Left cardiac atrium (tissue), 4 donors: ENCODE results near the gene SHROOM4. TPM values are rescaled to one million over a fixed set of nuclear protein-coding genes. Genes with fewer than 3 reads are reported as not detected.

ENCODE experiments used
- ATAC-seq, 2 donors: fragments of 200-7000 bp; cut with Tn5 transposase; one replicate each; pipeline ENCODE4 v1.9.1; 2020; ENCODE audit warnings: mild to moderate bottlenecking in 2 of 2, moderate library complexity in 2 of 2
- DNase-seq: peaks from one replicate; pipeline ENCODE4 v3.0.0-alpha.2; 2020
- intact Hi-C, 2 donors: fragments of 100-400 bp; cut with DNase I; formaldehyde crosslinking; loops; one replicate each; pipeline versions ENCODE4 v1.14.1 to v1.15.1; 2022 to 2023
- total RNA-seq, 2 donors: library from RNA; stranded (reverse); fragmentation: NEBNext Ultra II Directional; extraction: Animal tissue kit (Norgen Biotek cat#: 25700); gene quantifications; one replicate each; pipeline ENCODE4 v1.2.1, GENCODE V29; 2021
- donor health status: DM: no; HTN: yes; CAD: no.
- donor health status: DM: no; HTN: yes; CAD: no; lungs with severe emphysema.
- donor health status: DM: yes; HTN: yes; CAD: no.
- donor health status: Dilated cardiomyopathy.

Gene SHROOM4
- total RNA-seq, 2 donors from 2014 or later = 8.3 to 19.0 TPM

GRCh38 chrX:50787099-50787498 lies 26.9 kb downstream of the SHROOM4 start:
- DNase-seq (no peak), ATAC-seq (no peak)
- intact Hi-C loops = no loop called here

- no peak for ATAC-seq
- no peak for DNase-seq
- intact Hi-C loops = no loop called here
These were observed 33.9 kb downstream of the SHROOM4 start for GRCh38 chrX:50780144-50780543.

- intact Hi-C loops = no loop called here
- ATAC-seq (peak in 1 of 2 donors; percentile 53), DNase-seq (peak; percentile 20)
These were observed 34.3 kb downstream of the SHROOM4 start for GRCh38 chrX:50779694-50780093.

- intact Hi-C loops = no loop called here
These were observed 35.7 kb downstream of the SHROOM4 start for GRCh38 chrX:50778272-50778671.

GRCh38 chrX:50776248-50776647 lies 37.7 kb downstream of the SHROOM4 start:
- intact Hi-C loops = no loop called here
- ATAC-seq (no peak), DNase-seq (no peak)

More at GRCh38 chrX:50778272-50778671, 35.7 kb downstream of the SHROOM4 start:
- ATAC-seq (no peak), DNase-seq (no peak)

DNA sequence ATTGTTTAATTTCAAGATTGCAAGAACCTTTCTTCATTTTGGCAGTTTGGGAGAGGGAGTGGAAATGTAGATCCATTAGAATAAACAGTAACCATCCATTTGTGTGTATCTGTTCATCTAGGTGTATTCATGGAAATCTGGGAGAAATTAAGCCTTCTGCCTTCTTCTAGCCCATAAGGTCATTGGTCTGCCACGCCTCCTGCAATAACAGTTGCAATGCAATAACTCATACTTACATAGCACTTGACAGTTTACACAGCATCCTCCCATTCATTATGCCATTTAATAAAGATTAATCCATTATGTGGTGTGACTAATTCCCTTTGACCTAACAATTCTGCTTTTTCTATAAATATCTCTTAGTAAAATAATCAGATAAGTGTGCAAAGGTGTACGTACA lies 42.6 kb downstream of the SHROOM4 start:
- no peak for ATAC-seq
- DNase-seq = no peak
- intact Hi-C loops = no loop called here

GRCh38 chrX:50770702-50771101 lies 43.3 kb downstream of the SHROOM4 start:
- ATAC-seq = no peak
- intact Hi-C loops = no loop called here
- no peak for DNase-seq

GRCh38 chrX:50769389-50770063 lies 44.5 kb downstream of the SHROOM4 start:
- DNase-seq (no peak), ATAC-seq (no peak)
- intact Hi-C loops = no loop called here

DNA sequence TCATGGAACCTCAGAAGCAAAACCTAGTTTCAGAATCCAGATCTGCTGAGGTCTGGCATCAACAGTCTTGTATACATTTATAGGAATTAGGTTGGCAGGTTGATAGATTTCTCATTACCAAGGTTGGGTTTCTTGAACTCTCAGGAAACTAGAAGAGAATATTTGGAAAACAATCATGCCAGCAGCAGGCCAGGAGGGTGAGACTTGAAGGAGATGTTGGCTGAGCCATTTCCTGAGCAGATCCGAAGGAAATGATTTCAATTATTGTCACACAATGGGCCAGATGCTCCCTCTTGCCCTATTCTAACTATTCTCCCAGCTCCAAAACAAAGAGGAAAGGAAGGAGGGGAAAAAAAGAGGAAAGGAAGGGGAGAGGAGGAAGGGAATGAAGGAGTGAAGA lies 45.2 kb downstream of the SHROOM4 start:
- ATAC-seq (no peak), DNase-seq (no peak)
- intact Hi-C loops = no loop called here

DNA sequence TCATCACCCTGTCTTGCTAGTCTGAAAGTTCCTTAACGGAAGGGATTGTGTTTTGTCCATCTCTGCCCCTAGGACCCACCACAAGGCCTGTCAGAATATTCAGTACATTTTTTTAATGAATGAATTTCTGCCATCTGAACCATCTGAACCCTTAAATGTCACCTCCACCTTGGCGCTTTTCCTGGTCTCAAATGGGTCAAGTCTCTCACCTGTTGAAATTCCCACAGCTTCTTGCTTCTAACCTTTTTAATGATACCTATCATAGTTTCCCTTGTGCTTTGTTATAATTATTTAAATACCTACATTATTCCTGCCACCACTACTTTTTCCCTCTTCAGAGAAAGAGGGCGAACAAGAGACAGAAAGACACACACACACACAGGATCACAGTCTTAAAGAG lies 48.0 kb downstream of the SHROOM4 start:
- no peak for ATAC-seq
- intact Hi-C loops = no loop called here
- DNase-seq = no peak

- intact Hi-C loops = no loop called here
- ATAC-seq (no peak), DNase-seq (no peak)
These were observed 51.4 kb downstream of the SHROOM4 start for GRCh38 chrX:50762578-50762977.

DNA sequence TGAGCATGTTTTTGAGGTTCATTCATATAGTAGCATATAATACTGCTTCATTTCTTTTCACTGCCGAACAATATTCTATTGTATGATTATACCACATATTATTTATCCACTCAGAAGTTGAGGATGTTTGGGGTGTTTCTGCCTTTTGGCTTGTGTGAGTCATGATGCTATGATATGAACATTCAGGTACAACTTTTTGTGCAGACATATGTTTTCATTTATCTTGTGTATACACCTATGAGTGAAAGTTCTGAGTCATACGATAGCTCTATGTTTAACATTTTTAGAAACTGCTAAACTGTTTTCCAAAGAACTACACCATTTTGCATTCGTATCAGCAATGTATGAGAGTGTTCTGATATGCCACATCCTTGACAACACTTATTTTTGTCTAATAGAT lies 57.7 kb downstream of the SHROOM4 start:
- DNase-seq (no peak), ATAC-seq (no peak)
- intact Hi-C loops = no loop called here

DNA sequence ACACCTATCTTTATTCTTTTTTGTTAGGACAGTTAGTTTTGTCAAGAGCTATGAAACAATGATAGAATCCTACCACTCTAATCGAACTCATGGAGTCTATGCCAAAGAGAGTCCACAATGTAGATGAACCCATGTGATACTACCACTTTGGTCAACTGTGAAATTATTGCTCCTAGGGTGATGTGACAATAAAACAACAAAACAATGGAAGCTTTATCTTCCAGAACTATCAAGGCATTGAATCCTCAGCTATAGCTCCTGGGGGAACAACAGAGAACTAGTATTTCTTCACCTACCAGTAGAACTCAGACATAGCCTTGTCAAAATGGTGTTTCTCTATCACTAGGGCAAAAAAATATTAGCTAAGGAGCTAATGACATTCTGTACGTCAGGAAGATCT lies 62.9 kb downstream of the SHROOM4 start:
- intact Hi-C loops = no loop called here
- ATAC-seq (no peak), DNase-seq (no peak)

- intact Hi-C loops = loop anchor here (2.0 to 10.0 kb wide), 3 partner anchors 155 to 237 kb away; no protein-coding TSS in a partner anchor
- DNase-seq = no peak
- ATAC-seq = no peak
These were observed 66.5 kb downstream of the SHROOM4 start for GRCh38 chrX:50747471-50747900.

GRCh38 chrX:50736656-50737055 lies 77.3 kb downstream of the SHROOM4 start:
- ATAC-seq (no peak), DNase-seq (no peak)
- intact Hi-C loops = no loop called here

- ATAC-seq (no peak), DNase-seq (no peak)
- intact Hi-C loops = no loop called here
These were observed 87.7 kb downstream of the SHROOM4 start for GRCh38 chrX:50726296-50726695.

- DNase-seq (no peak), ATAC-seq (no peak)
- intact Hi-C loops = no loop called here
These were observed 88.7 kb downstream of the SHROOM4 start for GRCh38 chrX:50725310-50725709.

- DNase-seq (no peak), ATAC-seq (no peak)
- intact Hi-C loops = no loop called here
These were observed 91.0 kb downstream of the SHROOM4 start for GRCh38 chrX:50723006-50723405.

DNA sequence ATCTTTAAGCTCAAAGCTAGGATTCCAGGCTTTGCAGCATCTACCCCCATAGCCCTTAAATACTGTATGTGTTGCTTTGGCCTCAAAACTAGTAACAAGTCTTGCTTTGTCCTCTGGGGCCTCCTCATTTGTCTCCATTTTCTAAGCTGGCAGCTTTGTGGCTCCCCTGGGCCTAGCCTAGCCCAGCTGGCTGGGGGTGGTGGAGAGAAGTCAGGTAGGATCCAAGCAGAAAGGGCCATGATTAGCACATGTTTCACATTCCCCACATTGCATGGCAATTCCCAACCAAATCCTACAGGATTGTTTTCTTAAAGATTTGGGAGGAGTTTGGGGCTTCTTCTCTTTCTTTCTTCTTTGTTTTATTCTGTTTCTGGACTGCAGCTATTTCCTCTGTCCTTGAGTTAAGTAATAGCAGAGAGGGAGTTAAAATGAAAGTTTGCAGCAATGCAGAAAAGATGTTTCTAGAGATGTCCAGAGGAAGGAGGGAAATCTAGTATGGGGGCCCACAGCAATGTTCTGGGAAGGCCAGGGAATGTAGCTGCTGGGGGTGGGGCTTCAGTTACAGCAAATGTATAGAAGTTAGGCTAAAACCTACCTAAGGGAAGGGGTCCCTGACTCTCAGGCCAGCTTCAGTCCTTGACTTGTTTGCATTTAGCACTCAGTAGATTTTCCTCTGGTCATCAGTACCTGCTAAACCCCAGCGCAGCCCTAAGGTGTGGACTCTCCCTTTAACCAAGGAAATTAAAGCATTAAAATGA lies 92.1 kb downstream of the SHROOM4 start:
- no peak for ATAC-seq
- intact Hi-C loops = no loop called here
- DNase-seq = no peak

GRCh38 chrX:50719614-50720013 lies 94.4 kb downstream of the SHROOM4 start:
- ATAC-seq = no peak
- intact Hi-C loops = no loop called here
- no peak for DNase-seq

GRCh38 chrX:50718776-50719175 lies 95.2 kb downstream of the SHROOM4 start:
- no peak for DNase-seq
- intact Hi-C loops = no loop called here
- ATAC-seq = no peak
